Effector CD8-positive, alpha-beta T cell (primary cell): Measurements from ENCODE around the gene SOD2.
"Not testable (repeated sequence)": the region's sequence is repeated elsewhere in the genome, so short reads cannot be mapped to it uniquely, and the experiment has no call there.

Experiments
- DNase-seq: peaks from one replicate; lab custom pipeline; 2025; lab: John Stamatoyannopoulos, UW

SOD2 gene

GRCh38 chr6:159716247-159717096 is 23.4 kb upstream of the SOD2 start:
- no peak for DNase-seq

GRCh38 chr6:159715605-159716004 is 22.6 kb upstream of the SOD2 start:
- no peak for DNase-seq

GRCh38 chr6:159715166-159715565 is 22.1 kb upstream of the SOD2 start:
- no peak for DNase-seq

- no peak for DNase-seq
Measured at GRCh38 chr6:159714404-159714803, 21.4 kb upstream of the SOD2 start.

- DNase-seq, result no peak
Measured at GRCh38 chr6:159713984-159714383, 20.9 kb upstream of the SOD2 start.

- not testable (repeated sequence) for DNase-seq
Measured at GRCh38 chr6:159712389-159712788, 19.3 kb upstream of the SOD2 start.

- DNase-seq, result not testable (repeated sequence)
Measured at GRCh38 chr6:159710603-159711002, 17.6 kb upstream of the SOD2 start.

- DNase-seq, result no peak
Measured at GRCh38 chr6:159701413-159701999, 8.5 kb upstream of the SOD2 start.

- DNase-seq, result no peak
Measured at GRCh38 chr6:159700970-159701369, 7.9 kb upstream of the SOD2 start.

GRCh38 chr6:159695984-159696383 is 2.9 kb upstream of the SOD2 start:
- no peak for DNase-seq

GRCh38 chr6:159693894-159694545 is 979 bp upstream of the SOD2 start:
- peak; percentile 4 for DNase-seq

GRCh38 chr6:159692303-159693127 is 526 bp downstream of the SOD2 start:
- DNase-seq, result peak; percentile 33

GRCh38 chr6:159691963-159692287 is 1.1 kb downstream of the SOD2 start:
- no peak for DNase-seq

GRCh38 chr6:159691133-159691962 is 1.7 kb downstream of the SOD2 start:
- DNase-seq, result no peak

- not testable (repeated sequence) for DNase-seq
Measured at GRCh38 chr6:159690135-159690534, 2.9 kb downstream of the SOD2 start.

GRCh38 chr6:159689001-159689400 is 4.0 kb downstream of the SOD2 start:
- no peak for DNase-seq

GRCh38 chr6:159688266-159688905 is 4.7 kb downstream of the SOD2 start:
- no peak for DNase-seq

- no peak for DNase-seq
Measured at GRCh38 chr6:159687341-159687740, 5.7 kb downstream of the SOD2 start.

- DNase-seq, result no peak
Measured at GRCh38 chr6:159686703-159687102, 6.3 kb downstream of the SOD2 start.

GRCh38 chr6:159686040-159686439 is 7.0 kb downstream of the SOD2 start:
- DNase-seq, result no peak

GRCh38 chr6:159684013-159684304 is 9.1 kb downstream of the SOD2 start:
- DNase-seq, result no peak
